ENCODE results near the gene STPG2.

Gene STPG2

DNA sequence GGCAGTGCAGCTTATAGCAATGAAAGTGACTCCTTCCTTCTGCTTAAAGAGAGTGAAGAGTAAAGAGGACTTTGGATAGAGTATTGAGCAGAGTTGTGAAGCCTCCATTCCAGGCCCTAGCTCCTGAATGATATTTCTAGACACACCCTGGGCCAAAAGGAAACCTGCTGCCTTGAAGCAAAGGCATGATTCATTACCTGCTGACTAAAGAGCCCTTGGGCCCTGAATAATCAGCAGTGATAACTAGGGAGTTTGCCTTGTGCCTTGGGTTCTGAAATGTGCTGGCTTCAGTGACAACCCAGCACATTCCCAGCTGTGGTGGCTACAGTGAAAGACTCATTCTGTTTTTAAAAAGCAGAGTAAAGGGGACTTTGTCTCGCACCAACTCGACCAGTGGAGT is 49.2 kb downstream of the STPG2 start:
- no peak for DNase-seq

DNA sequence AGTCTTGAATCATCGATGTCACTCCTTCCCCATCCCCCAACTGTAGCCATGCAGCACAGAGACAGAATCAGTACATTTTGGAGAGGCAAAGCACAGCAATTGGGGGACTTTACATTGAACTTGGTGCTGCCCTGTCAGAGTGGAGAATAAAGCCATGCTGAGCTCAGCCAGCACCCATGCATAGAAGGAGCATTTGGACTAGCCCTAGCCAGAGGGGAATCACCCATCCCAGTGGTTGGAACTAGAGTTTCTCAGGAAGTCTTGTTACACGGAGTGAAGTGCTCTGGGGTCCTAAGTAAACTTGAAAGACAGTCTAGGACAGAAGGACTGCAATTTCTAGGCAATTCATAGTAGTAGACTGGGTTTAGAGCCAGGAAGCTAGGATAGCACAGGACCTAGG is 49.6 kb downstream of the STPG2 start:
- no peak for DNase-seq

DNA sequence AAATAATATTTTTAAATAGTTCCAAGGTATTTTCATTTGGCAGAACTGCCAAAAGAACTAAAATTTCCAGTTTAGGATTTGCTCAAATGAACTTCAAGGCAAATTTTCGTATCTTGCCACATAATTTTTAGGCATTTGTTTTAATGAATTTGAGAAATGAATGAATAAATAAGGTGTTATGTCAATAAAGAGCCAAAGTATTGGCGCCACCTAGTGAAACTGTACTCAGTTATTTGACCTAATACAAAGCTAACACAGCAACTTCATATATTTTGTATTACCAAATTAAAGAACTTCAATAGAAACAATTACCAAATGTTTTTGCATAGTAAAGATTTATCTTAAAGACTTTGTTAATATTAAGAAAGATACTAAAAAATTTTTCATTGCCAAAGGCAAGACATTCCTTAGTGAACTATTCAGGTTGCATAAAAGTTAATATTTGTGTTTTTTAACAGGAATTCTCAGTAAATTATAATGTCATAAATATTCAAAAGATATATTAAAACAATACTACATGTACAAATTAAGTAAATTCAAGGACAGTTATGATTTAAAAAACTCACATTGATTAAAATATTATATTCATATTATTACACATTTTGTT is 50.3 kb downstream of the STPG2 start:
- DNase-seq = no peak

DNA sequence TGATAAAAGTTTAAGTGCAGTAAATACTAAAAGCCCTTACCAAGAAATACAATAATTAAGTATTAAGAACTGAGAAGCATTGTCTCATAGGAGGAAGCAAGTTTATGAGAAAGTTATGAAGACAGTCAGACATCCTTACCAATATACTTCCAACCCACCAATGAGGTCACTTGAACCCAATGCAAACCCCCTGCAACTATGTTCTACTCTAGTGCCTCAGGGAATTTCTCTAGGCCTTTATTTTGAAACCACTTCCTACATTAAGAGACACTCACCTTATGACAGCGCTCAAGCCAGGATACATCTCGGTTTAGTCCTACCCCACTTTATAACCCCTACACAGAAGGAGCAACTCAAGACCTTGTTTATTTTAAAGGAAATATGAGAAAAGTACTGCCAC is 61.3 kb downstream of the STPG2 start:
- no peak for DNase-seq

DNA sequence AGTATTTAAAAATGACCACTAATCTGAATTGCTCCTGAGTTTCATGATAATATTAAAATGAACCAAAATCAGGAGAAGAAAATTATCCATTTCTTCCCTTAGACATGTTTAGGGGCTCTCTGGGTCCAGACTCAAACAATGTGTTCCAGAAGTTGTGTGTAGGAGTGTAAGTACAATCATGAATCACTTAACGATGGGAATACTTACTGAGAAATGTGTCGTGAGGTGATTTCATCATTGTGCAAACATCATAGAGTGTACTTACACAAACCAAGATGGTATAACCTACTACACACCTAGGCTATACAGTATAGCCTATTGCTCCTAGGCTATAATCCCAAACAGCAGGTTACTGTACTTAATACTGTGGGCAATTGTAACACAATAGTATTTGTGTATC is 74.8 kb downstream of the STPG2 start:
- no peak for DNase-seq

DNA sequence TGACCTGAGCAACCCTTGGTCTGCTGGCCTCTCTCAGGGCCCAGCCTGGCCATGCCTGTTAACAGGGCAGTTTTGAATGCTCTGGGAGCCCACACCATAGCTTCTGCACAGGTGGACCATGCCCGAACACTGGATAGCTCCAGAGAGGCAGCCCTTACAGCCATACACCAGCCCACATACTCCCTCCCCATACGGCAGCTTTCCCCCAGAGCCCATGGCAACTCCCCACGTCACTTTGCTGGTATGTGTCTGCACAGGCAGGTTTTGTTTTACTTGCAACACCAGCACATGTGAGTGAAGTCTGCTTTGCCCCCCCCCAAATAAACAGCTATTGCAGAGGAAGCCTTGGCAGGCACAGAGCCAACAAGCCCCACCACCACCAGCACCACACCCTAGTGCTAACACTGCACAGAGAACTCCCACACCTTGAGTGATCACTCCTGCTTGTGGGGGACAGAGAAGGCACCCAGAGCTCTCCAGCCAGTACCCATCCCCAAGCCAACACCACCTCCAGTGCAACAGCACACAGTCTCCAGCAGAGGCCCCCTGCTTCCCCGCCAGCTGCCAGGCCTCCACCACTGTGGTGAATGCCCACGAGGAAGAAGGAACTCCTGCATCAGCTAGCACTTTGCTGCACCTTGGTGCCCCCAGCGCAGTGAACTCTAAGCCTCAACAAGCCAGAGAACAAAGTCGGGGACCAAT is 87.3 kb downstream of the STPG2 start:
- no peak for DNase-seq

DNA sequence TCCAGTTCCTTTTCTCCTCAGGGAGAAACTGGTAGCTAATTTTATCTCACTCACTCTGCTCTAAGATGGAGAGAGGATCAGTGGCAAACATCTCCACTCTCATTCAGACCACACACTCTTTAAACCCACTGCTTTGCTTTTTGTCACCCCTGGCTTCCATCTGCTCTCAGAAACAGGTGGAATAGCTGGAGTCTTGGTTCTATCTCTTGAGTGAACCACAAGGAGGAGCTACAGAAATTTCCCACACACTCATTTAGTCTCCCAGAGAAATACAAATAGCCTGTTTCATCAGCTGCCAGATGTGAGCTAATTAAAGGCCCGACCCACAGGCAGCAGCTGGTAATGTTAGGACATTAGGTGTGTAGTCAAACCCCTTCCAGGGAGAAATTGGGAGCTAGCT is 96.6 kb downstream of the STPG2 start:
- no peak for DNase-seq

DNA sequence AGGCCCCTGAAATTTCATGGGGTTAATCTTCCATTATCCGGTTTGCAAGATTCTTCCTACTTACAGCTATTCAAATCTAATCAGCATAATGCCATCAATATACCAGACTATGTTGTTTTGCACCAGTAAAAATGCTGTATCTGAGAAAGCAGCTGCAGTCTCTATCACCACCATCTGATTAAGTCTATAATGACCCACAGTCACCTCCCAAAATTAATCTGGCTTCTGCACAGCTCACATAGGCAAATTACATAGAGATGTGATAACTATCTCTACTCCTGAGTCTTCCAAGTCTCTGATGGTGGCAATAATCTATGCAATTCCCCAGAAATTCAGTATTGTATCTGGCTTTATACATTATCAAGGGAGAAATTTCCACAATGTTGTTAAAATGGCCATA is 113.2 kb downstream of the STPG2 start:
- DNase-seq = no peak

DNA sequence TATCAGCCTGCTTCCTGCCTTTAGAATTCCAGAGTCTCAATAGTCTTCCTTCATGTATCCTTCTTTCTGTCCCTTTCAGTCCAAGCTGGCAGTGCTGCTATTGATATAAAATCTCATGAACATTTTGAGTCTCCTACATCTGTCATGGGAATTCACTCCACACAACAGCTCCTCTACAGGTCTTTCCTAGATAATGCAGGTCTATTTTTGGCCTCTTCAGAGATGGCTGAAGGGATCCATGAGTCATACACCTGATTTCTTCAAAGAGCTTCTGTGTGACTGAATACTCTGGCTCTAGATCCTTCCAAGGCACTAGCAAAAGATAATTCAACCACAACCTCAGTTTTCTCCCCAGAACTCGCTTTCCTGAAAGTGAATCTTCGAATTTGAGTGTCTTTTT is 115.4 kb downstream of the STPG2 start:
- no peak for DNase-seq

DNA sequence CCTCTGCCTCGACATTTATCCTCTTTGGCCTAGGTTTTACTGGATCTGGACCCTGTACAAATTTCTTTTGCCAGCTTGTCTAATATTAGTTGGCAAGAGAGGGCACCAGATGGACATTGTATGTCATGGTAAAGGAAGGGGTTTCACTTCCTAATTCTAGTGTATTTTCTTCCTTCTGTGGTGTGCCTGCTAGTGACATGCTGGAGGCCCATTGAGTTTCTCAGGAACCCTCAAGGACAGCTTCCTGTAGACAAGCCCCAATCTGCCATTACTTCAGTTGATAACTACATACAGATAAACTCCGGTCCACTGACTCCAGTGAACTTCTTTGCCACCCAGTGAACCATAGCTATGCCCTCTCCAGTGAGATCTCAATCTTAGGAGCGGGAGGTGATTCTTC is 116.9 kb downstream of the STPG2 start:
- DNase-seq = no peak

DNA sequence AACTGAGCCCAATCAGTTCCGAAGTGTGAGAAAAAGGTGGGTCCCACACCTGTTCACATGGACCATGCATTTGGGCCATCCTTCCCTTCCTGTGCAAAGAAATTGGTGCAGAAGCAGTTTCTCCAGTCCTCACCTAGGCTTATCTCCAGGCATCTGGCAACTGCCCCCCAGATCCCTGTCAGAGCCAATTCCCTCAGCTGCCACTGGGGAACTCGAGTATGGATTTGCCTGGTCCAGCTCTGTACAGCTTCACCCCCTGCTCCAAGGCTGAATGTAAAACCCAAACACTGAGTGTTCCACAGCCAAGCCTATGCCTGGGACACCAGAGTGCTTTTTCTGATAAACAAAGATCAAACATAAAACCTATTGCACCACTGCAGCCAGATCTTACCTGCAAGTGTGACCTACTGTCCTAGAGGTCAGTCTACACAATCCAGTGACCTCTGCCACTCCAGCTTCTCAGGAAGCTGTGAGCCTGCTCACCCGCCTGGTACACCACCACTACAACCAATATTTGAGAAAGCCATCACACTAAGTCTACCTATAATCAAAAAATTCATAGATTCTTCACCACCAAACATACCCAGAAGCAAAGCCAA is 136.4 kb downstream of the STPG2 start:
- DNase-seq = no peak

DNA sequence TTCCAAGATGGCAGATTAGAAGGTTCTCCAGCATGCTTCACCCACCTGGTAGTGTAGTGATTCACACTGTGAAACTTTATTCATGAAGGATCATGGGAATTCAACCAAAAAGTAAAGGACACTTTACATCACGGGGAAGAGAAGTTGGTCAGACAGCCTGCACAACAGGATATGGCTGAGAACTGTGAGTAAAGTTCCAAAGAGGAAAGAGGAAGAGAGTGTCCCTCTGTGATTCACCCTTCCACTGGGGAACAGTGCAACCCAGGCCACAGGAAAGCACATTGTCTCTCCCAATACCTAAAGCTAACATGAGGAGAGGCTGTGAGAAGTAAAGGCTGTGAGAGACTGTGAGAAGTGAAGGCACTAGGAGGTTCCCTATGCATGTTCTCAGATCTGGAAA is 137.2 kb downstream of the STPG2 start:
- no peak for DNase-seq

DNA sequence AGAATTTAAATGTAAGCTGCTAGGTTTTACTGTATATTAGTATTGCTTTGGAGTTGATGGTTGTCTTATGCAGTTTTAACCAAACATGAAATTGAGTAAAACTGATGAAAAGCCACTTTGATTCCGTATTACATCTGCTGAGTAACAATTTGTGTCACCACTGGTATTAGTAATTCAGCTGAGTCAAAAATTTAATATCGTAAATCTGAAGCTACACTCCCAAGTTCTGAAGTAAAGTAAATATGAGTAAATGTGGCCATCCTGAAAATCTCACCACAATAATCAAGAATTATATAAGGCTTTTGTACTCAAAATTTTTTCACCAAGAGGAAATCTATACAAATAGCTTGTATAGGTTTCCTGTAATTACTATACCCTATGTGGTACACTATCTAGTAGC is 142.3 kb downstream of the STPG2 start:
- no peak for DNase-seq

DNA sequence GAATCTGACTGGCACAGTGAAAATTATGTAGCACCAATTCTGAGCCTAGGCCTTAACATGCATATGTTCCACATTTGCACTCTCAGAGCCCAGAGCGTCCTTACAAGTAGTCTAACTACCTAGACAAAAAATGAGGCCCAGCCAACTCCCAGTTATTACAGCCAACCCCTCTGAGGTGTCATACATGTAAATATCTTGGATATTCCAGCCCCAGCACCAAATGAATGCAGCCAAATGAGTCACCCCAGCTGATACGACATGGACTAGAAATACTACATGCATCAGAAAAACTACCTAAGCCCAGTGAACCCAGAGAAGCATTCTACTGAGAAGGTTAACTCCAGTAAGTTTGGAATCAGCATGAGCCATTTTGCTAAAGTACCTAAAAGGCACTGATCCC is 145.1 kb downstream of the STPG2 start:
- DNase-seq = no peak

DNA sequence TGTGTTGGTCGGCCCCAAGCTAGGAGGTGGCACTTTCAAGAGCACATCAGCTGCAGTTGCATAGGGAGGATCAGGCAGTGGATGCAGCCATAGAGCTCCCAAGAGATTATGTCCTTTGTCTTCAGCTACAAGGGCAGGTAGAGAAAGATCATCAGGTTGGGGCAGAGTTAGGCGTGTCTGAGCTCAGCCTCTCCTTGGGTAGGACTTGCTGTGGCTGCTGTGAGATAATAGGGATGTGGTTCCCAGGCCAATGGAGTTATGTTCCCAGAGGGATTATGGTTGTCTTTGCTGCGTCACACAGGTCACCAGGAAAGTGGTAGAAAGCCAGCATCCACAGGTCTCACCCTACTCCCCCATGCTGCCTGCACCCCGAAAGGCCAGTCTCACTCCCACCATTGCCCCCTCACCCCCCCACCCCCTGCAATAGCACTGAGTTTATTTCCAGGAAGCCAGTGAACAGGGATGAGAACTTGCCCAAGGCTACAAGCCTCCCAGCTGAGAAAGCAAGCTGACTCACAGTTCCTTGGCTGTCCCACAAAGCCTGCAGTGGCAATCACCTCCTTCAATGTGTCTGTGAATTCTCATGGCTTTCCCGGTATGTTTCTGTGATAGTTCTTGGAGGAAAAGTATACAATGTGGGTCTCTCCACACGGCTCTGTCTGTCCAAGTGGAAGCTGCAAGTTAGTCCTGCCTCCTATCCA is 148.4 kb downstream of the STPG2 start:
- no peak for DNase-seq

DNA sequence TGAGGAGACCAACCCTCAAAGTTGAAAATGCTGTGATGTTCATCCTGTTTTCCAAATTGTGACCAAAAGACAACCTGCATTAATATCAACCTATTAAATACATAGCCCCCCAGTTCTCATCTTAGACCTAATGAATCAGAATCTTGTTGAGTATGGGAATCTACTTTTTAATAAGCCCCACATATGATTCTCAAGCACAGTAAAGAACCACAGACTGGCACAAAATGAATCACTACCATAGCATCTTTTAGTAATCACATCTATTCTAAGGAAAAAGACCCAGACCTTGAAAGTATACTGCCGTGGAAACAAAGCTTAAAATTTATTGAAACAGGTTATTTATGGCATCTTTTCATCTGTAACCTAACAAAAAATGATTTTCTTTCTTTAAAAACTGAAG is 152.9 kb downstream of the STPG2 start:
- DNase-seq = no peak

DNA sequence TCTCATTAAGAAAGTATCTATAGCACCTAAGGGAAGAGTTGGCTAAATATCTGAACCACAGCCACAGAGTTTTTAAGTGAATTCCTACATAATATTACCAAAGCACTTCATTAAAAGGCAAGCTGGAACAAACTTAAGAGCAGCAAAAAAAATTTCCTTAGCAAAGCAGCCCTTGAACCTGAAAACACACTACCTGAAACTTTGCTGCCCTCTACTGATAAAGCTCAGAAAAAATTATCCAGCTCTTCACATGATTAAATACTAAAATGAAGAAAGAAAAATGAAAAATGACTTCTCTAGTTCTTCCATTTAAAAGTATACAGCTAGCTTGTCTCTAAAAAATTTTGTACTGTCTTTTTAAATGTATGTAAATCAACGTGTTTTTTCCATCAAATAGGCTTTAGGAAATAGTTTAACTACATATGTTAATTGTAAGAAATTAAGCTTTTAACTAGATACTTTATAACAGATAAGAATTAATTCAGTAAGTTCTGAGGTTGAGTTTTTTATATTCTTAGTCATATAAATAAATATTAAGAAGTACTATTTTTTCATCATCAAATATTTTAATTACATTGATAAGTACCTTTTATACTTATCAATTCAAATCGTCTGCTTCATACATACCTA is 156.1 kb downstream of the STPG2 start:
- DNase-seq = no peak

DNA sequence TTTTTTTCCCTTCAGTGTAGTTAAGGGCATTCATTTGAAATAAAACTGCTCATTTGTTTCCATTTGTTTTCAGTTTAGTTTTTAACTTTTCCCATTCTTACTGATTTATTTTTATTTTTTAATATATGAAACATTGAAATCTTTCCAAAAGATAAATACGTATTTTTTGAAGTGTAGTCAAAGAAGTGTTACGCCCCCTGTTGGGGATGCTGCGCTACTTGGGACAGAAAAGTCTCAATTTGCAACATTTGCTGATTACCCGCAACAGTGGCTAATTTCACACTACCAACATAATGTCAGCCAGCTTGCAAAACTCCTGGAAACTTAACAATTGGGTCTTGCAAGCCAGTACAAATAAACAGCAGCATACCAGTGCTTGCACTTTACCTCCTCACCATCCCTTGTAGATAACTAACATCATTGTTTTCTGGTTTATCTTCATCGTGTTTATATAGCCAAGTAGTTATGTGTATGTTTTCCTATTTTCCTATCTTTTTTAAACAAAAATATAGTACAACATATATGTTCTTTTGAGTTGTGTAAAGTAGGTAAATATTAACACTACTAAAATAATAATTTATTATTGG is 158.6 kb downstream of the STPG2 start:
- no peak for DNase-seq

DNA sequence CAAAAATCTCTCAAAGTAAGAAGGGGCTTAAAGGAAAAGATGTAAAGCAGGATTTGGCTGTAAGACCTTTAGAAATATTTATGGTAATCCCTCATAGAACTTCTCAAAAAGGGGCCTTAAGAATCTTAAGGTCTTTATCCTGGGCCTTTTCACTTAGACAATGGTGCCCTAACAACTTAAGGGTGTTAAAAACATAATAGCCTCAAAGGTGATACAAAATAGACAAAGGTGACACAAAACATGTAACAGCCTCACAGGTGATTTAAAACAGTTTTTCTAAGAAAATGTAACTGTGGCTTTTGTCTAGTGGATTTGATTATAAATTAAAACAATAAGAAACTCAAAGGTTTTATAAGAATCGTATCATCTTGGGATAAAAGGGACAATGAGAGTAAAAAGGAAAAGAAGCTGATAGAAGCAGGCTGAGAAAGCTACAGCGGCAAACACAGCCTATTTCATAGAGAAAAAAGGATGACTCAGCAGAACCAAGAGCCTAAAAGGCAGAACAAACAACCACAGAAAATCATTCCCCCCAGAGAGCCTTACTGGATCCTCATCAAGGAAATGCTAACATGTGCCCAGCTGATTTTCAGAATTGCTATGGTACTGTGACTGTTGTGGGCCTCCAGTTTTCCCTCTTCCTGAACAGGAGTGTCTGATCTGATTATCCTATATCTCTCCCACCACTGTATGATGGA is 164.3 kb downstream of the STPG2 start:
- DNase-seq = no peak

DNA sequence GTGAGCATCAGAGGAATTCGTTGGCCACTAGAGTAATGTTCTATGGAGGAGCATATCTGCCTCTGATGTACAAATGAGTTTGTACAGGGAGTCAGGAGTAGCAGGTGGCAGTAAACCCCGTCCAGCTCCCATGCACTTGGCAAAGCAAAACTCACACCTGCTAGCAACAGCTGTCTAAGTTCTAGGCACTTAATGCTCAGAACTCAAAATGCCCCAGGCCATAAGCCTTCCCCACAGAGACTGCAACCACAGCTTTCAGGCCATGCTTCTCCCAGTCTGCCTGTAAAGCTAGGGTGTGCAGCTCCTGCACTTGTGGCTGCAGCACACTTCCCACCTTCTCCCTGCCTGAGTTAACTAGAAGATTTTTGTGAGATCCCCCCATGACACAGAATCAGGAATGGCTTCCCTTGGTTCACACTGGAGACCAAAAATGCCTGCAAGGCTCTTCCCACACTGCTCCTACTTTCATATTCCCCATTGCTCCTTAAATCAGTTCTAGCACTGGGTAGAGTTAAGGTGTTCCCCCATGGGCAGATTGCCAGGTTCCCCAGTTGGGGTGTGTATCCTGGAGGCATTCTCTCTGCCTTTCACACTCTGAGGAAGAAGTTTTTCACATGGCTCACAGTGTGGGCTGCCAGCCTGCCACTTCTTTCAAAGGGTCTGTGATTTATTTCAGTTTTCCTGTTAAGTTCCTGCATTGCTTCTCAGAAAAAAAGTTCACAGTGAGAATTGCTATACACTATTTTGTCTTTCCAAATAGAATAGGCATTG is 189.9 kb downstream of the STPG2 start:
- no peak for DNase-seq

Data from amygdala (tissue), 56 donors.